Astrocyte (in vitro differentiated cells and primary cell): ENCODE results near the gene CRLF2.

Source experiments
- EZH2 ChIP-seq: IDR thresholded peaks from 2 replicates; pipeline ENCODE4 v1.6.1; 2012; ENCODE audit warnings: mild to moderate bottlenecking, low read length, inconsistent platforms; ENCODE audit not compliant: insufficient read depth
- TF ChIP-seq, protein P1 (sequence below): IDR thresholded peaks from 2 replicates; pipeline ENCODE4 v1.5.1; 2011; ENCODE audit warnings: low read depth, mild to moderate bottlenecking, inconsistent platforms, low read length, moderate library complexity; ENCODE audit not compliant: insufficient read depth

DNA sequence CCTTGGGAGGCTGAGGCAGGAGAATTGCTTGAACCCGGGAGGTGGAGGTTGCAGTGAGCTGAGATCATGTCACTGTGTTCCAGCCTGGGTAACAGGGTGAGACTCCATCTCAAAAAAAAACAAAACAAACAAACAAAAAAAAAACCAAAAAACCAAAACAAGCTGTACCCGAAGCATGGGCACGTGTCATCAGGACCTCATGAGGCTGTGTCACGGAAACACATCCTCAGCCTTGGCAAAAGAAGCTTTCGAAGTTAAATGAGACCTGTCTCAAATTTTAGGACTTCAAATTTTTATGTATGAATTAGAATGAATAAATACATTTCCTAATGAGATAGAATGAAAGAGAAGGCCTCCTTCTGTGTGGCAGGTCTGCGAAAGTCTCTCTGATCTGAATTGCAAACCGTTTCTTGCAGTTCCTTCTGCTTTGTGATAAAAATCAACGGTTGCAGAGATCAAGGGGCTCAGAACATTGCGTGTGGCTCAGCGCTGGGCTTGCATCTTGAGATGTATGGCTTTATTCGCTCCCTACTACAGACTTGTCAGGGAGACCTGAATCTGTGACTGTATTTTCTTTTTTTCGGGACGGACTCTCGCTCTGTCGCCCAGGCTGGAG lies 19.5 kb upstream of the CRLF2 start:
- no peak for TF ChIP-seq EZH2
- TF ChIP-seq, protein P1, sequence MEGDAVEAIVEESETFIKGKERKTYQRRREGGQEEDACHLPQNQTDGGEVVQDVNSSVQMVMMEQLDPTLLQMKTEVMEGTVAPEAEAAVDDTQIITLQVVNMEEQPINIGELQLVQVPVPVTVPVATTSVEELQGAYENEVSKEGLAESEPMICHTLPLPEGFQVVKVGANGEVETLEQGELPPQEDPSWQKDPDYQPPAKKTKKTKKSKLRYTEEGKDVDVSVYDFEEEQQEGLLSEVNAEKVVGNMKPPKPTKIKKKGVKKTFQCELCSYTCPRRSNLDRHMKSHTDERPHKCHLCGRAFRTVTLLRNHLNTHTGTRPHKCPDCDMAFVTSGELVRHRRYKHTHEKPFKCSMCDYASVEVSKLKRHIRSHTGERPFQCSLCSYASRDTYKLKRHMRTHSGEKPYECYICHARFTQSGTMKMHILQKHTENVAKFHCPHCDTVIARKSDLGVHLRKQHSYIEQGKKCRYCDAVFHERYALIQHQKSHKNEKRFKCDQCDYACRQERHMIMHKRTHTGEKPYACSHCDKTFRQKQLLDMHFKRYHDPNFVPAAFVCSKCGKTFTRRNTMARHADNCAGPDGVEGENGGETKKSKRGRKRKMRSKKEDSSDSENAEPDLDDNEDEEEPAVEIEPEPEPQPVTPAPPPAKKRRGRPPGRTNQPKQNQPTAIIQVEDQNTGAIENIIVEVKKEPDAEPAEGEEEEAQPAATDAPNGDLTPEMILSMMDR = no peak
